ENCODE data around the gene SARDH.

- TF ChIP-seq CTCF (IDR thresholded peaks at IDR 0.05) (no peak), POLR2A (IDR thresholded peaks at IDR 0.05) (no peak)
Observed at GRCh38 chr9:133754688-133755227, 16.6 kb upstream of the SARDH start.

Measured in esophagus squamous epithelium (tissue), 4 donors.